ENCODE data around the gene KCNJ1. TPM values are rescaled to one million over a fixed set of nuclear protein-coding genes. Genes with fewer than 3 reads are reported as not detected.

The KCNJ1 gene
- total and polyA plus RNA-seq, 8 donors: 0.10 TPM; not detected in 7

DNA sequence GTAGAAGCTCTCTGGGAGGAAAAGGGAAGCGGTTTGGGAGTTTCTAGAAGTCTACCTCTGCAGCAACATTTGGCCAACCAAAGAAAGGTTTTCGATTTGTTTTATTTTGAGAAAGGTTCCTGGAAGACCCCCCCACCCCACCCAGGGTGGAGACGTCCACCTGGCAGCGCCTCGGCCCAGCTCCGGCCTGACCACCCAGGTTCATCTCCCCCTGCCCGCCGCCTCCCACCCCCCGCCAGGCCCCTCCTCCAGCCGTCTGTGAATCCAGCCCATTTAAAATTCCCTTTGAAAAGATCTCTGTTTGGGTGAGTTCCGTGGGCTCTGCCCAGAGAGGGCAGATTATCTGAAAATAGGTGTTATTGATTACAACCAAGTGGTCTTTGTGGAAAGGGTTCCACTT lies 43.3 kb downstream of the KCNJ1 start:
- Histone ChIP-seq H3K4me3 (peak overlapping the region in 2 of 4 donors; percentile 2 to 38), H3K4me1 (peaks cover 0 to 8% (median 6%) of the 10 kb centered on the region in 4 donors), H3K27me3 (peaks cover 0 to 40% (median 11%) of the 10 kb centered on the region in 3 donors), H3K36me3 (no peaks in the 10 kb centered on the region), H3K9me3 (no peaks in the 10 kb centered on the region), H3K27ac (peak overlapping the region in 1 of 5 donors; percentile 38)
- no peak for DNase-seq
- WGBS, 5 donors: 51 to 71% (median 64%) methylated on average over 11 of the region's 11 CpGs
- TF ChIP-seq, protein P1, sequence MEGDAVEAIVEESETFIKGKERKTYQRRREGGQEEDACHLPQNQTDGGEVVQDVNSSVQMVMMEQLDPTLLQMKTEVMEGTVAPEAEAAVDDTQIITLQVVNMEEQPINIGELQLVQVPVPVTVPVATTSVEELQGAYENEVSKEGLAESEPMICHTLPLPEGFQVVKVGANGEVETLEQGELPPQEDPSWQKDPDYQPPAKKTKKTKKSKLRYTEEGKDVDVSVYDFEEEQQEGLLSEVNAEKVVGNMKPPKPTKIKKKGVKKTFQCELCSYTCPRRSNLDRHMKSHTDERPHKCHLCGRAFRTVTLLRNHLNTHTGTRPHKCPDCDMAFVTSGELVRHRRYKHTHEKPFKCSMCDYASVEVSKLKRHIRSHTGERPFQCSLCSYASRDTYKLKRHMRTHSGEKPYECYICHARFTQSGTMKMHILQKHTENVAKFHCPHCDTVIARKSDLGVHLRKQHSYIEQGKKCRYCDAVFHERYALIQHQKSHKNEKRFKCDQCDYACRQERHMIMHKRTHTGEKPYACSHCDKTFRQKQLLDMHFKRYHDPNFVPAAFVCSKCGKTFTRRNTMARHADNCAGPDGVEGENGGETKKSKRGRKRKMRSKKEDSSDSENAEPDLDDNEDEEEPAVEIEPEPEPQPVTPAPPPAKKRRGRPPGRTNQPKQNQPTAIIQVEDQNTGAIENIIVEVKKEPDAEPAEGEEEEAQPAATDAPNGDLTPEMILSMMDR (IDR thresholded peaks at IDR 0.05): no peak
- TF ChIP-seq EP300 (IDR thresholded peaks at IDR 0.05): no peak
- TF ChIP-seq POLR2A (IDR thresholded peaks at IDR 0.05): no peak
- no peak for TF ChIP-seq POLR2AphosphoS5 (IDR thresholded peaks at IDR 0.05)
- intact Hi-C loops (cut with DNase I; ENCODE audit: low total_unique reads): loop anchor here (10.0 kb wide), 3 partner anchors 179 to 669 kb away; no protein-coding TSS in a partner anchor

DNA sequence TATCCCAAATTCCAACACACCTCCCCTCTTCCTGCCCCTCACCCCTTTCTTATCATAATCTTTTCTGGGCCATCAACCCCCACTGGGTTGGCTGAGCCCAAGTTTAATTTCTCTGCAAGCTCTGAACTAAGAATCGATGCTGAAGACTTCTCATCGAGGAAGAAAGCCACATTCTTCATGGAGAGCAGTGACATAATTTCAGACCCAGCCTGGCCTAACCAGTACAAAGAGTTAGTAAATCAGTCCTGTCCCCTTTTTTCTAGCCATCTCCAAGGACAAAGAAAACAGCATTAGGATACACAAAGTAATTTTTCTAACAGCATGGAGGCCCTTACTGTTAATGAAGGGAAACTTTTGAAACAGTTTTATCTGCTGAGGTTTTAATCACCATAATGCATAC lies 45.0 kb downstream of the KCNJ1 start:
- no peaks in the 10 kb centered on the region for H3K9me3 ChIP-seq
- no peak overlapping the region for H3K27ac ChIP-seq
- H3K36me3 ChIP-seq: no peaks in the 10 kb centered on the region
- DNase-seq: no peak
- peaks cover 0 to 8% (median 6%) of the 10 kb centered on the region in 4 donors for H3K4me1 ChIP-seq
- H3K27me3 ChIP-seq: peaks cover 0 to 40% (median 11%) of the 10 kb centered on the region in 3 donors
- WGBS, 5 donors: 89 to 97% (median 94%) methylated on average over 2 of the region's 2 CpGs
- no peak overlapping the region for H3K4me3 ChIP-seq
- TF ChIP-seq POLR2A (IDR thresholded peaks at IDR 0.05): no peak
- TF ChIP-seq, protein P1 (IDR thresholded peaks at IDR 0.05): no peak
- intact Hi-C loops (cut with DNase I; ENCODE audit: low total_unique reads): loop anchor here (10.0 kb wide), 3 partner anchors 177 to 667 kb away; no protein-coding TSS in a partner anchor

DNA sequence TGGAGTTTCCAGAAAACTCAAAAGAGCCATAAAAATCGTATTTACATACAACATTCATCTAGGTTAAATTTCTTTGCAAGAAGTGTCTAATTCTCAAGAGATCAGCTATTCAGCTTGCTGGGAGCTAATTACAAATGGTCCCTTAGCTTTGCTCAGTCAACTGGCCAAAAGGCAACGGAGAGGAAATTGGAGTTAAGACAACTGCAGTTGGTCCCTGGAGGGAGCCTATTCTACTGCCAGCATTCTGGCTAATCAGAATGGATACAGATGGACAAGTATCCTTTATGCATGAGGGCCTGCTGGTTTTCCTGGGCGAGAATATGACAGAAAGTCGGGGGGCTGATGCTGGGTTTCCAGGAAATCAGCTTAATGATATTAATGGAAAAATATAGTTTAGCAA lies 45.5 kb downstream of the KCNJ1 start:
- Histone ChIP-seq H3K4me3 (no peak overlapping the region), H3K27ac (no peak overlapping the region), H3K27me3 (peaks cover 0 to 40% (median 11%) of the 10 kb centered on the region in 3 donors), H3K4me1 (peaks cover 0 to 8% (median 6%) of the 10 kb centered on the region in 4 donors), H3K9me3 (no peaks in the 10 kb centered on the region), H3K36me3 (no peaks in the 10 kb centered on the region)
- 86 to 93% (median 90%) methylated on average over 4 of the region's 4 CpGs for WGBS, 5 donors
- TF ChIP-seq POLR2AphosphoS5 (IDR thresholded peaks at IDR 0.05) (no peak), EP300 (IDR thresholded peaks at IDR 0.05) (no peak), POLR2A (IDR thresholded peaks at IDR 0.05) (no peak)
- TF ChIP-seq, protein P1 (IDR thresholded peaks at IDR 0.05): no peak
- intact Hi-C loops (cut with DNase I; ENCODE audit: low total_unique reads): loop anchor here (10.0 kb wide), 3 partner anchors 177 to 667 kb away; no protein-coding TSS in a partner anchor
- DNase-seq: no peak

DNA sequence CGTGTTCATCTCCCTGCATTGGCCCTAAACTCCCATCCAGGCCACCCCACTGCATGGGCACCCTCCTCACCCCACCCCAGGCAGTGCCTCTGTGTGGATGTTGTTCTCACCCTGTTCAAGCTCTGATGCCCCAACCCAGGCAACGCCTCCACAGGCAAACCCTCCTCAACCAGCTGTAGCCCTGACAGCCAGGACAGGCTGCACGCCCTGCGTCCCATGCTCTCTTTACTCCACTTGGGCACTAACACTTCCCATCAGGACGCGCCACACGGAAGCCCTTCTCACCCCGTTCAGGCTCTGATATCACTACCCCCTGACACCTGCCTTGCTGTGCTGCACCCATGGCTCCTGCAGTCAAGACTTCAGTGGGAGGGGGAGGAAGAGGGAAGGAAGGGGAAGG lies 47.9 kb downstream of the KCNJ1 start:
- Histone ChIP-seq H3K9me3 (no peaks in the 10 kb centered on the region), H3K4me3 (no peak overlapping the region), H3K27me3 (peaks cover 0 to 29% (median 9%) of the 10 kb centered on the region in 3 donors), H3K4me1 (peaks cover 0 to 5% (median 4%) of the 10 kb centered on the region in 4 donors), H3K27ac (no peak overlapping the region), H3K36me3 (no peaks in the 10 kb centered on the region)
- DNase-seq: no peak
- TF ChIP-seq, protein P1 (IDR thresholded peaks at IDR 0.05): no peak
- TF ChIP-seq POLR2A (IDR thresholded peaks at IDR 0.05) (no peak), EP300 (IDR thresholded peaks at IDR 0.05) (no peak), POLR2AphosphoS5 (IDR thresholded peaks at IDR 0.05) (no peak)
- intact Hi-C loops (cut with DNase I; ENCODE audit: low total_unique reads): no loop called here
- WGBS, 5 donors: 73 to 91% (median 85%) methylated on average over 8 of the region's 8 CpGs

Data from stomach (tissue), 9 donors.